Upper lobe of right lung (tissue), 1 donor: Measurements from ENCODE around the gene NFKBIZ. TPM values are rescaled to one million over a fixed set of nuclear protein-coding genes. Genes with fewer than 3 reads are reported as not detected.
A peak's percentile ranks its signal among the peaks of the same experiment; 100 is the strongest.

Source experiments
- ATAC-seq: fragments of 200-7000 bp; cut with Tn5 transposase; one replicate; pipeline ENCODE4 v1.9.1; 2020; ENCODE audit warnings: mild to moderate bottlenecking, moderate library complexity
- DNase-seq: peaks from one replicate; pipeline ENCODE4 v3.0.0-alpha.2; 2020
- H3K27ac ChIP-seq: fragments of 200-600 bp; one replicate; pipeline ENCODE4 v1.8.0; 2022
- H3K27me3 ChIP-seq: fragments of 200-600 bp; one replicate; pipeline ENCODE4 v1.8.0; 2022; ENCODE audit warnings: mild to moderate bottlenecking
- H3K36me3 ChIP-seq: fragments of 200-600 bp; one replicate; pipeline ENCODE4 v1.8.0; 2022
- H3K4me1 ChIP-seq: fragments of 200-600 bp; one replicate; pipeline ENCODE4 v1.8.0; 2022
- H3K4me3 ChIP-seq: fragments of 200-600 bp; one replicate; pipeline ENCODE4 v1.8.0; 2022; ENCODE audit warnings: mild to moderate bottlenecking
- H3K9me3 ChIP-seq: fragments of 200-600 bp; one replicate; pipeline ENCODE4 v1.8.0; 2022
- CTCF ChIP-seq: fragments of 200-600 bp; IDR thresholded peaks from one replicate; pipeline ENCODE4 v1.8.0; 2022; ENCODE audit warnings: antibody characterized with exemption
- intact Hi-C: fragments of 100-400 bp; cut with DNase I; formaldehyde crosslinking; loops from one replicate; pipeline ENCODE4 v1.11.0; 2022
- total RNA-seq: library from RNA; stranded (reverse); fragmentation: NEBNext Ultra II Directional; extraction: Animal tissue kit (Norgen Biotek cat#: 25700); gene quantifications from one replicate; pipeline ENCODE4 v1.2.1, GENCODE V29; 2021
- donor health status: DM: no; HTN: yes; CAD: no; lungs with severe emphysema.

NFKBIZ gene
- total RNA-seq, 1 donor from 2014 or later = 87.7 TPM

- Histone ChIP-seq H3K9me3 (no peaks in the 10 kb centered on the region), H3K4me1 (peaks cover 28% of the 10 kb centered on the region), H3K36me3 (peaks cover 19% of the 10 kb centered on the region), H3K27ac (peak overlapping the region; percentile 99), H3K4me3 (peak overlapping the region; percentile 92), H3K27me3 (no peaks in the 10 kb centered on the region)
- no peak for DNase-seq
- intact Hi-C loops = no loop called here
- ATAC-seq = no peak
- TF ChIP-seq CTCF = no peak
Observed at GRCh38 chr3:101848326-101848725, 988 bp upstream of the NFKBIZ start.

- peak overlapping the region; percentile 99 for H3K27ac ChIP-seq
- H3K27me3 ChIP-seq = no peaks in the 10 kb centered on the region
- no peaks in the 10 kb centered on the region for H3K9me3 ChIP-seq
- intact Hi-C loops = no loop called here
- peaks cover 41% of the 10 kb centered on the region for H3K4me1 ChIP-seq
- peak; percentile 39 for ATAC-seq
- H3K36me3 ChIP-seq = peaks cover 33% of the 10 kb centered on the region
- peak overlapping the region; percentile 92 for H3K4me3 ChIP-seq
- DNase-seq = peak; percentile 82
- peak; percentile 8 for TF ChIP-seq CTCF
Observed at GRCh38 chr3:101849714-101850245, 466 bp downstream of the NFKBIZ start.

GRCh38 chr3:101850246-101851051 is 1.1 kb downstream of the NFKBIZ start:
- intact Hi-C loops = no loop called here
- ATAC-seq (no peak), DNase-seq (no peak)
- TF ChIP-seq CTCF = no peak
- H3K36me3 ChIP-seq = peaks cover 40% of the 10 kb centered on the region
- H3K27ac ChIP-seq = peak overlapping the region; percentile 99
- H3K4me1 ChIP-seq = peaks cover 46% of the 10 kb centered on the region
- H3K9me3 ChIP-seq = no peaks in the 10 kb centered on the region
- H3K27me3 ChIP-seq = no peaks in the 10 kb centered on the region
- peak overlapping the region; percentile 92 for H3K4me3 ChIP-seq

DNA sequence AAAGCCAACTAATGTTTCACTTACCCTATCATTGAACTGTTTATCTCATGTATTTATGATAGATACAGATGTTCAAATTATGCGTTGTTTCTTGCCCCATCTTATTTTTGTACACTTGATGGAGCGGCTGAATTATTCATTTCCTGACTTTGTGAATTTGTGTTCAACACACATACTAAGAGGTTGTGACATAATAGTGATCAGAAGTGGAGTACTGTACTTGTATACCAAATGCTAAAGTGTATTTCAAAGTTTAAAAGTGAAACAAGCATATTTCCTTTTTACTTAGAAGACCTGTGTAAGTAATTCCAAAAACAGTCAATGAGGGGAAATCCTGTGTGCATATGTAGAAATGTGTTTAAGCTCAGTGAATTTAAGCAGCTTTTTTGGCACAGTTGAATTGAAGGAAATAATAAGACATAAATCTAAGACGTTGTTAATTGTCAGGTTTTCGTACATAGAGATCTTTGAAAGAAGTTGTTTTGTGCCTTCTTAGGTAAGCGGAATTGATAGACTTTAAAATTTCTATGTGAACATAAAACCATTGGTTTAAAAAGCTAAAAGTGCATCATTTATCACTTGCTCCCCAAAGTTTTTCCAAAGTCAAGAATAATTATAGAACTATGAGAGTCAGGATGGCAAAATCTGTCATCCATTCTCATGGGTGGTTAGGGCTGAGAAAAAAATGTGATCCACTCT is 1.9 kb downstream of the NFKBIZ start:
- H3K36me3 ChIP-seq = peaks cover 48% of the 10 kb centered on the region
- no peaks in the 10 kb centered on the region for H3K27me3 ChIP-seq
- peak overlapping the region; percentile 92 for H3K4me3 ChIP-seq
- TF ChIP-seq CTCF = no peak
- ATAC-seq = no peak
- no peak for DNase-seq
- peaks cover 51% of the 10 kb centered on the region for H3K4me1 ChIP-seq
- intact Hi-C loops = no loop called here
- H3K27ac ChIP-seq = peak overlapping the region; percentile 99
- H3K9me3 ChIP-seq = no peaks in the 10 kb centered on the region

- TF ChIP-seq CTCF = no peak
- H3K4me3 ChIP-seq = peak overlapping the region; percentile 92
- peaks cover 59% of the 10 kb centered on the region for H3K4me1 ChIP-seq
- peaks cover 56% of the 10 kb centered on the region for H3K36me3 ChIP-seq
- no peak for ATAC-seq
- intact Hi-C loops = no loop called here
- DNase-seq = no peak
- peak overlapping the region; percentile 99 for H3K27ac ChIP-seq
- no peaks in the 10 kb centered on the region for H3K27me3 ChIP-seq
- no peaks in the 10 kb centered on the region for H3K9me3 ChIP-seq
Observed at GRCh38 chr3:101851850-101852714, 2.8 kb downstream of the NFKBIZ start.
